PC-3 (cell line): ENCODE data around the gene BBLN. TPM values are rescaled to one million over a fixed set of nuclear protein-coding genes. Genes with fewer than 3 reads are reported as not detected.

Source experiments
- ATAC-seq: fragments of 200-7000 bp; cut with Tn5 transposase; 2 replicates; pipeline ENCODE4 v1.9.1; 2020; ENCODE audit warnings: mild to moderate bottlenecking, moderate library complexity
- BruUV-seq: library from RNA; stranded (reverse); fragments of 400-500 nt; replicated peaks from 2 replicates; lab custom pipeline; 2021; lab: Mats Ljungman, UMichigan
- CTCF ChIA-PET: fragments of 300-600 bp; sonication (Branson Sonifier 250); formaldehyde crosslinking; loops from one replicate; lab custom pipeline; 2022; ENCODE audit warnings: antibody characterized with exemption; lab: Charles Lee
- POLR2A ChIA-PET: fragments of 300-600 bp; sonication (Branson Sonifier 250); formaldehyde crosslinking; loops from one replicate; lab custom pipeline; 2022; ENCODE audit warnings: antibody characterized with exemption; ENCODE audit not compliant: unreplicated experiment; lab: Charles Lee
- DNase-seq: peaks from one replicate; pipeline ENCODE4 v3.0.0-alpha.2; 2015
- H2AFZ ChIP-seq: fragments of 300-600 bp; sonication (generic); 2 replicates; pipeline ENCODE4 v1.6.0; 2016; ENCODE audit warnings: antibody characterized with exemption, low read length
- H3F3A ChIP-seq: fragments of 300-600 bp; sonication (generic); one replicate; pipeline ENCODE4 v1.6.0; 2017; ENCODE audit warnings: antibody characterized with exemption, low read length, control low read depth, mild to moderate bottlenecking; ENCODE audit not compliant: unreplicated experiment
- H3K27ac ChIP-seq: fragments of 300-600 bp; sonication (generic); 2 replicates; pipeline ENCODE4 v1.5.1; 2016; ENCODE audit warnings: mild to moderate bottlenecking, low read length
- H3K27me3 ChIP-seq: fragments of 300-600 bp; sonication (generic); 2 replicates; pipeline ENCODE4 v1.6.1; 2016; ENCODE audit warnings: low read length, mixed read lengths
- H3K36me3 ChIP-seq: fragments of 300-600 bp; sonication (generic); 2 replicates; pipeline ENCODE4 v1.6.1; 2016; ENCODE audit warnings: low read depth, mixed run types, low read length, mixed read lengths
- H3K4me1 ChIP-seq: fragments of 300-600 bp; sonication (generic); 2 replicates; pipeline ENCODE4 v1.5.1; 2016; ENCODE audit warnings: low read length; ENCODE audit not compliant: insufficient read depth
- H3K4me2 ChIP-seq: fragments of 300-600 bp; sonication (generic); 2 replicates; pipeline ENCODE4 v1.6.0; 2016; ENCODE audit warnings: low read length
- H3K4me3 ChIP-seq: fragments of 300-600 bp; sonication (generic); 2 replicates; pipeline ENCODE4 v1.5.1; 2016; ENCODE audit warnings: mild to moderate bottlenecking, low read length, mixed read lengths
- H3K79me2 ChIP-seq: fragments of 300-600 bp; sonication (generic); 2 replicates; pipeline ENCODE4 v1.6.1; 2017; ENCODE audit warnings: low read length, mixed read lengths
- H3K9ac ChIP-seq: fragments of 300-600 bp; sonication (generic); 2 replicates; pipeline ENCODE4 v1.6.0; 2016; ENCODE audit warnings: mild to moderate bottlenecking, low read length
- H3K9me2 ChIP-seq: fragments of 300-600 bp; sonication (generic); replicated peaks from 2 replicates; pipeline ENCODE4 v1.6.1; 2016; ENCODE audit warnings: mixed run types, low read length, mixed read lengths
- H3K9me3 ChIP-seq: fragments of 300-600 bp; sonication (generic); 2 replicates; pipeline ENCODE4 v1.6.1; 2016; ENCODE audit warnings: low read length, mixed read lengths
- H4K20me1 ChIP-seq: fragments of 300-600 bp; sonication (generic); 2 replicates; pipeline ENCODE4 v1.6.1; 2016; ENCODE audit warnings: low read length, mixed read lengths
- EZH2 ChIP-seq: fragments of 300-600 bp; sonication (generic); IDR thresholded peaks from one replicate; pipeline ENCODE4 v1.6.1; 2017; ENCODE audit warnings: antibody characterized with exemption, mild to moderate bottlenecking, low read length; ENCODE audit not compliant: unreplicated experiment
- EZH2phosphoT487 ChIP-seq: fragments of 300-600 bp; sonication (generic); IDR thresholded peaks from 2 replicates; pipeline ENCODE4 v1.6.1; 2018; ENCODE audit warnings: mild to moderate bottlenecking, antibody characterized with exemption, low read length, borderline replicate concordance
- intact Hi-C: fragments of 100-400 bp; cut with micrococcal nuclease; formaldehyde crosslinking; loops from 2 replicates; pipeline ENCODE4 v1.9.0; 2023
- total RNA-seq: library from RNA; depleted of rRNA; stranded (reverse); fragments of >200 nt; gene quantifications from 2 replicates; pipeline ENCODE4 v1.2.3, GENCODE V29; 2014
- TF ChIP-seq, protein P1 (sequence below): fragments of 300-600 bp; sonication (generic); conservative IDR thresholded peaks from 2 replicates; pipeline ENCODE4 v1.5.1; 2017; ENCODE audit warnings: antibody characterized with exemption, low read depth, mild to moderate bottlenecking, low read length

The BBLN gene
- total RNA-seq, 1 experiment from 2014 or later: 158 TPM

DNA sequence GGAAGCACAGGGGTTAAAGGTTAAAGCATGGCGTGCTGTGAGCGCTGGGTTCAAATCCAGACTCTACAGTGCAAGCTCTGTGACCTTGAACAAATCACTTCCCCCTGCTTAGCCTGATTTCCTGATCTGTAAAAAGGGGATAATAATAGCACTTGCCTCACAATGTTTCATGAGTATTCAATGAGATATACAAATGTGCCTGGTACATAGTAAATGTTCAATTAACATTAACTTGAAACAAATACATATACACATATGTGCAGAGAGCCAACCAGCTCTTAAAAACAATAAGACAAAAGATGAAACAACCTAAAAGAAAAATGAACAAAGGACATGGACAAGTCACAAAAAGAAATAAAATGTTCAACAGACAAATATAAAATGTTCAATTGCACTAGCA, 27.3 kb downstream of the BBLN start:
- ChIA-PET CTCF (no interaction called here), POLR2A (no interaction called here)
- H3K4me3 ChIP-seq: no peak overlapping the region
- no TSS peak for BruUV-seq
- ATAC-seq (no peak), DNase-seq (no peak)
- H3K4me2 ChIP-seq: no peak overlapping the region
- H3K9me3 ChIP-seq: no peaks in the 10 kb centered on the region
- no peak overlapping the region for H3K9ac ChIP-seq
- no peak overlapping the region for H2AFZ ChIP-seq
- peaks cover 5% of the 10 kb centered on the region; the same call in 1 of the 2 replicates for H3K4me1 ChIP-seq
- intact Hi-C loops: no loop called here
- TF ChIP-seq, protein P1, sequence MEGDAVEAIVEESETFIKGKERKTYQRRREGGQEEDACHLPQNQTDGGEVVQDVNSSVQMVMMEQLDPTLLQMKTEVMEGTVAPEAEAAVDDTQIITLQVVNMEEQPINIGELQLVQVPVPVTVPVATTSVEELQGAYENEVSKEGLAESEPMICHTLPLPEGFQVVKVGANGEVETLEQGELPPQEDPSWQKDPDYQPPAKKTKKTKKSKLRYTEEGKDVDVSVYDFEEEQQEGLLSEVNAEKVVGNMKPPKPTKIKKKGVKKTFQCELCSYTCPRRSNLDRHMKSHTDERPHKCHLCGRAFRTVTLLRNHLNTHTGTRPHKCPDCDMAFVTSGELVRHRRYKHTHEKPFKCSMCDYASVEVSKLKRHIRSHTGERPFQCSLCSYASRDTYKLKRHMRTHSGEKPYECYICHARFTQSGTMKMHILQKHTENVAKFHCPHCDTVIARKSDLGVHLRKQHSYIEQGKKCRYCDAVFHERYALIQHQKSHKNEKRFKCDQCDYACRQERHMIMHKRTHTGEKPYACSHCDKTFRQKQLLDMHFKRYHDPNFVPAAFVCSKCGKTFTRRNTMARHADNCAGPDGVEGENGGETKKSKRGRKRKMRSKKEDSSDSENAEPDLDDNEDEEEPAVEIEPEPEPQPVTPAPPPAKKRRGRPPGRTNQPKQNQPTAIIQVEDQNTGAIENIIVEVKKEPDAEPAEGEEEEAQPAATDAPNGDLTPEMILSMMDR: no peak
- no peak for TF ChIP-seq EZH2phosphoT487
- TF ChIP-seq EZH2: no peak
- no peaks in the 10 kb centered on the region for H3F3A ChIP-seq
- H3K79me2 ChIP-seq: peaks cover 15% of the 10 kb centered on the region
- no peaks in the 10 kb centered on the region for H4K20me1 ChIP-seq
- no peak overlapping the region for H3K27ac ChIP-seq
- H3K36me3 ChIP-seq: peaks cover 7% of the 10 kb centered on the region
- no peaks in the 10 kb centered on the region for H3K27me3 ChIP-seq
- H3K9me2 ChIP-seq: no peaks in the 10 kb centered on the region

DNA sequence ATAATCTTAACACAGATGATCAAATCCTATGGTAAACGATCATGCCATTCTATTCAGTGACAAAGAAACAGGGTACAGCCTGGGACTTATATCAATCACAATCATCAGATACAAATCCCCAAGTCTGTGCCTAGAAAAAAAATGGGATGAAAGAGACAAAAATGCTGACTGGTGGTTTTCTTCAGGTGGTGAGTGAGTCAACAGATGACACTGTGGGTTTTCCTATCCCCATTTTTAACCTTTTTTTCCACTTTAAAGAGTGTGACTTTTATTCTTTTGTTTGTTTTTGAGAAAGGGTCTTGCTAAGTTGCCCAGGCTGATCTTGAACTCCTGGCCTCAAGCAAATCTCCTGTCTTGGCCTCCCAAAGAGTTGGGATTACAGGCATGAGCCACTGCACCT, 28.1 kb downstream of the BBLN start:
- Histone ChIP-seq H3K27ac (no peak overlapping the region), H3K36me3 (peaks cover 6% of the 10 kb centered on the region; the same call in 1 of the 2 replicates), H3K9ac (no peak overlapping the region), H3K27me3 (no peaks in the 10 kb centered on the region), H3K4me3 (no peak overlapping the region), H3K4me1 (peaks cover 7% of the 10 kb centered on the region; the same call in 1 of the 2 replicates), H4K20me1 (no peaks in the 10 kb centered on the region), H3K4me2 (no peak overlapping the region), H2AFZ (no peak overlapping the region), H3K9me2 (no peaks in the 10 kb centered on the region), H3F3A (no peaks in the 10 kb centered on the region), H3K79me2 (peaks cover 15% of the 10 kb centered on the region), H3K9me3 (no peaks in the 10 kb centered on the region)
- intact Hi-C loops: no loop called here
- TF ChIP-seq EZH2 (no peak), EZH2phosphoT487 (no peak)
- TF ChIP-seq, protein P1: no peak
- no TSS peak for BruUV-seq
- DNase-seq (no peak), ATAC-seq (no peak)
- POLR2A ChIA-PET: no interaction called here
- CTCF ChIA-PET: no interaction called here

DNA sequence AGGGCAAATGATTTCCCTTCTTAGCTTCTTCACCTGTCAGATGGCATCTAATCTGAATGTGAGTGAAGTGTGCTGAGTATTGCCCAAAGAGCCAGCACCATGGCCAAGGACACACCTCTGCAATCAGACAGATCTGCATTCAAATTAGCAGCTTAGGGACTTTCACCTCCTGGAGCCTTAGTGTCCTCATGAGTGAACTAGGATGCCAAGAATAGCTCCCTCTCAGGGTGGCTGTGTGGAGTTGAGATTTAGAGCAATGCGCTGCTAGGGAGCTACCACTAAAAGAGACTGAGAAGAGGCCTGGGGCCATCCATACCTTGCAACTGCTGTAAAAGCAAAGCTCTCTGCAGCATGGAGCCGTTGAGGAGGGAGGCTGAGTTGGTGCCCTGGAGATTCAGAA, 29.9 kb downstream of the BBLN start:
- Histone ChIP-seq H2AFZ (no peak overlapping the region), H3K9me2 (no peaks in the 10 kb centered on the region), H3K4me3 (no peak overlapping the region), H3K9ac (no peak overlapping the region), H4K20me1 (no peaks in the 10 kb centered on the region), H3K27ac (no peak overlapping the region), H3F3A (no peaks in the 10 kb centered on the region), H3K79me2 (peaks cover 15% of the 10 kb centered on the region), H3K4me1 (peaks cover 9% of the 10 kb centered on the region; the same call in 1 of the 2 replicates), H3K36me3 (0 out of 2 replicates have a peak, but pooled peaks cover 3% of the 10 kb centered on the region), H3K4me2 (peak overlapping the region; percentile 92), H3K9me3 (no peaks in the 10 kb centered on the region), H3K27me3 (no peaks in the 10 kb centered on the region)
- no TSS peak for BruUV-seq
- TF ChIP-seq EZH2: no peak
- ChIA-PET POLR2A (no interaction called here), CTCF (no interaction called here)
- DNase-seq: no peak
- ATAC-seq: no peak
- intact Hi-C loops: no loop called here
